Thyroid gland (tissue), 4 donors: ENCODE measurements around the gene TEDC1.

Experiments used
- CTCF ChIP-seq, 6 experiments: fragments of 200-600 bp in 3 of 6; fragments of 450-650 bp in 3 of 6; sonication (generic) in 3 of 6; IDR thresholded peaks; one replicate each; pipeline ENCODE4 v1.5.1; 2016 to 2019; ENCODE audit warnings: antibody characterized with exemption in 6 of 6, mild to moderate bottlenecking in 2 of 6, inconsistent platforms in 1 of 6, moderate library complexity in 1 of 6
- POLR2A ChIP-seq, 2 donors: fragments of 450-650 bp; IDR thresholded peaks; one replicate each; pipeline ENCODE4 v1.6.1; 2017; ENCODE audit warnings: antibody characterized with exemption in 2 of 2, mild to moderate bottlenecking in 2 of 2, moderate library complexity in 1 of 2

GRCh38 chr14:105450123-105450505 is 40.9 kb upstream of the TEDC1 start:
- TF ChIP-seq POLR2A (IDR thresholded peaks at IDR 0.05), result no peak
- TF ChIP-seq CTCF (IDR thresholded peaks at IDR 0.05), result no peak
